Panc1 (cell line): Measurements from ENCODE around the gene ASB2. TPM values are rescaled to one million over a fixed set of nuclear protein-coding genes. Genes with fewer than 3 reads are reported as not detected.

Source experiments
- ATAC-seq: fragments of 200-7000 bp; cut with Tn5 transposase; 2 replicates; pipeline ENCODE4 v1.9.1; 2020; ENCODE audit warnings: mild to moderate bottlenecking, moderate library complexity
- Bru-seq: library from RNA; stranded (reverse); fragments of 400-500 nt; gene quantifications from one replicate; lab custom pipeline; 2021; lab: Mats Ljungman, UMichigan
- BruChase-seq, 2 experiments: library from RNA; stranded (reverse); fragments of 400-500 nt; gene quantifications; one replicate each; lab custom pipeline; 2021; lab: Mats Ljungman, UMichigan
- BruUV-seq: library from RNA; stranded (reverse); fragments of 400-500 nt; replicated peaks from 2 replicates; lab custom pipeline; 2021; lab: Mats Ljungman, UMichigan
- CTCF ChIA-PET: fragments of 300-600 bp; sonication (Branson Sonifier 250); formaldehyde crosslinking; loops from one replicate; lab custom pipeline; 2022; ENCODE audit warnings: antibody characterized with exemption; lab: Charles Lee
- POLR2A ChIA-PET: fragments of 300-600 bp; sonication (Branson Sonifier 250); formaldehyde crosslinking; loops from one replicate; lab custom pipeline; 2022; ENCODE audit warnings: antibody characterized with exemption; lab: Charles Lee
- DNase-seq: peaks from one replicate; pipeline ENCODE4 v3.0.0-alpha.2; 2010; ENCODE audit warnings: low read depth, low spot score
- H3K27ac ChIP-seq: 2 replicates; pipeline ENCODE4 v1.5.1; 2011; ENCODE audit warnings: mild to moderate bottlenecking, low read length, inconsistent platforms
- H3K27me3 ChIP-seq: fragments of 200-500 bp; sonication (Bioruptor generic); 2 replicates; pipeline ENCODE4 v1.6.0; 2014; ENCODE audit warnings: low read length, inconsistent platforms; ENCODE audit not compliant: control insufficient read depth, insufficient read depth
- H3K36me3 ChIP-seq: fragments of 200-500 bp; sonication (Bioruptor generic); 2 replicates; pipeline ENCODE4 v1.5.1; 2014; ENCODE audit warnings: inconsistent platforms, mild to moderate bottlenecking, low read length, moderate library complexity; ENCODE audit not compliant: control insufficient read depth, insufficient read depth
- H3K4me1 ChIP-seq: 2 replicates; pipeline ENCODE4 v1.5.1; 2011; ENCODE audit warnings: inconsistent platforms, mild to moderate bottlenecking, low read length, moderate library complexity; ENCODE audit not compliant: control insufficient read depth, insufficient read depth
- H3K4me3 ChIP-seq, 2 experiments: 2 replicates each; pipeline ENCODE4 v1.5.1; 2011 to 2012; ENCODE audit warnings: low read depth in 2 of 2, low read length in 2 of 2, mild to moderate bottlenecking in 2 of 2, inconsistent platforms in 1 of 2, moderate library complexity in 1 of 2
- H3K9me3 ChIP-seq: fragments of 200-500 bp; sonication (Bioruptor generic); 2 replicates; pipeline ENCODE4 v1.5.1; 2014; ENCODE audit warnings: low read depth, mild to moderate bottlenecking, inconsistent platforms, low read length, moderate library complexity; ENCODE audit not compliant: control insufficient read depth, insufficient read depth
- POLR2AphosphoS5 ChIP-seq: IDR thresholded peaks from 2 replicates; pipeline ENCODE4 v1.6.1; 2012; ENCODE audit warnings: mild to moderate bottlenecking, low read depth, low read length, moderate library complexity
- SIN3A ChIP-seq: IDR thresholded peaks from 2 replicates; pipeline ENCODE4 v1.6.1; 2012; ENCODE audit warnings: low read depth, mild to moderate bottlenecking, low read length, moderate library complexity, borderline replicate concordance; ENCODE audit not compliant: insufficient read depth
- TCF7L2 ChIP-seq: IDR thresholded peaks from 2 replicates; pipeline ENCODE4 v1.6.1; 2011; ENCODE audit warnings: mild to moderate bottlenecking, low read depth, low read length, inconsistent platforms
- in situ Hi-C: cut with HindIII; loops from 2 replicates; pipeline ENCODE4 v1.10.0; 2016; ENCODE audit warnings: low sequenced_read_pairs, low pct_unique_long_range_greater_than_20kb
- intact Hi-C: fragments of 100-400 bp; cut with micrococcal nuclease; formaldehyde crosslinking; loops from one replicate; pipeline ENCODE4 v1.10.0; 2022; ENCODE audit not compliant: unreplicated experiment
- long read RNA-seq: library from polyadenylated mRNA; unstranded; transcript quantifications from one replicate; pipeline ENCODE4 v2.0.0, GENCODE V29; 2021; ENCODE audit not compliant: unreplicated experiment
- polyA plus RNA-seq: library from polyadenylated mRNA; unstranded; fragments of >200 nt; gene quantifications from one replicate; pipeline ENCODE4 v1.2.1, GENCODE V29; 2012; ENCODE audit warnings: missing spikeins; ENCODE audit not compliant: insufficient read length
- total RNA-seq: library from RNA; stranded (reverse); gene quantifications from one replicate; pipeline ENCODE4 v1.2.1, GENCODE V29; 2021; ENCODE audit not compliant: unreplicated experiment
- TF ChIP-seq, protein P1 (sequence below), 2 experiments: IDR thresholded peaks; 2 replicates each; pipeline ENCODE4 v1.6.1; 2011 to 2012; ENCODE audit warnings: low read depth in 2 of 2, control low read depth in 1 of 2, low read length in 1 of 2, mild to moderate bottlenecking in 1 of 2, moderate library complexity in 1 of 2; ENCODE audit not compliant: insufficient read depth in 1 of 2
- TF ChIP-seq, protein P2 (sequence below): fragments of 450-650 bp; IDR thresholded peaks from 2 replicates; pipeline ENCODE4 v1.5.1; 2017; ENCODE audit warnings: mild to moderate bottlenecking

The ASB2 gene, protein sequence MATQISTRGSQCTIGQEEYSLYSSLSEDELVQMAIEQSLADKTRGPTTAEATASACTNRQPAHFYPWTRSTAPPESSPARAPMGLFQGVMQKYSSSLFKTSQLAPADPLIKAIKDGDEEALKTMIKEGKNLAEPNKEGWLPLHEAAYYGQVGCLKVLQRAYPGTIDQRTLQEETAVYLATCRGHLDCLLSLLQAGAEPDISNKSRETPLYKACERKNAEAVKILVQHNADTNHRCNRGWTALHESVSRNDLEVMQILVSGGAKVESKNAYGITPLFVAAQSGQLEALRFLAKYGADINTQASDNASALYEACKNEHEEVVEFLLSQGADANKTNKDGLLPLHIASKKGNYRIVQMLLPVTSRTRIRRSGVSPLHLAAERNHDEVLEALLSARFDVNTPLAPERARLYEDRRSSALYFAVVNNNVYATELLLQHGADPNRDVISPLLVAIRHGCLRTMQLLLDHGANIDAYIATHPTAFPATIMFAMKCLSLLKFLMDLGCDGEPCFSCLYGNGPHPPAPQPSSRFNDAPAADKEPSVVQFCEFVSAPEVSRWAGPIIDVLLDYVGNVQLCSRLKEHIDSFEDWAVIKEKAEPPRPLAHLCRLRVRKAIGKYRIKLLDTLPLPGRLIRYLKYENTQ
- total RNA-seq = 0.28 TPM
- 0.45 TPM for polyA plus RNA-seq
- percentile 15 among the genes with signal in this experiment for Bru-seq, nascent RNA
- percentile 7 among the genes with signal in this experiment for BruChase-seq, experiment 1, labeled RNA remaining after a 2-hour chase
- percentile 13 among the genes with signal in this experiment for BruChase-seq, experiment 2, labeled RNA remaining after a 6-hour chase
- long read RNA-seq = 0 reads

DNA sequence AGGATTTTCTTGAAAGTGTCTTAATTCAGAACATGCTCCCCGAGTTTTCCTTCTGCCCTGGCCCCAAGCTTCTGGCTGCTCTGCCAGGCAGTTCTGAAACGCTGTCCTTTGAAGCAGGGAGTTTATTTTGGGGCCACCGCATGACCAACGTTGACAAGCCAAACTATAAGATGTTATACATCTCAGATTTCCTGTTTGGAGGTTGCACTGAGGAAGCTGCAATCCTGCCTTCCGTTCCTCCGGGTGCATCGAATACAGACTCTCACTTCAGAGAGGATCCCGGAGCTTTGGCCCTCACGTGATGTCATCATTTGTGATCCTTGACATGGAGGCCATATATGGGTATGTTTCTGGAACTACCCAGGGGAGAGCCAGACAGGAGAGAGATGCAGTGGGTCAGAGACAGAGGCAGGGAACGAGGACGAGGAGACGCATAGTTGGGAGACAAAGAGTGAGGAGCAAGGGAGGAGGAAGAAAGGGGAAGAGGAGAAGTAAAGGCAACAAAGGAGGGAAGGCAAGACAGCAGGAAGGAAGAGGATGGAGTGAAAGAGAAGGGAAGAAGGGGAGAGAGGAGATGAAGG, at the start of gene ASB2:
Gene ASB2, minus strand, starts transcription at position 94 of the 581 bp plus-strand sequence. CDS start 12,031 bp downstream, outside the sequence.
- H3K27me3 ChIP-seq = no peaks in the 10 kb centered on the region
- H3K4me1 ChIP-seq = no peaks in the 10 kb centered on the region
- H3K36me3 ChIP-seq = no peaks in the 10 kb centered on the region
- CTCF ChIA-PET = no interaction called here
- no peaks in the 10 kb centered on the region for H3K9me3 ChIP-seq
- POLR2A ChIA-PET = no interaction called here
- DNase-seq = no peak
- no peak within 1 kb of the TSS for H3K4me3 ChIP-seq
- no TSS peak for BruUV-seq
- intact Hi-C loops = no loop called here
- H3K27ac ChIP-seq = no peak within 1 kb of the TSS
- no peak for ATAC-seq
- in situ Hi-C loops = no loop called here
- TF ChIP-seq, protein P1, sequence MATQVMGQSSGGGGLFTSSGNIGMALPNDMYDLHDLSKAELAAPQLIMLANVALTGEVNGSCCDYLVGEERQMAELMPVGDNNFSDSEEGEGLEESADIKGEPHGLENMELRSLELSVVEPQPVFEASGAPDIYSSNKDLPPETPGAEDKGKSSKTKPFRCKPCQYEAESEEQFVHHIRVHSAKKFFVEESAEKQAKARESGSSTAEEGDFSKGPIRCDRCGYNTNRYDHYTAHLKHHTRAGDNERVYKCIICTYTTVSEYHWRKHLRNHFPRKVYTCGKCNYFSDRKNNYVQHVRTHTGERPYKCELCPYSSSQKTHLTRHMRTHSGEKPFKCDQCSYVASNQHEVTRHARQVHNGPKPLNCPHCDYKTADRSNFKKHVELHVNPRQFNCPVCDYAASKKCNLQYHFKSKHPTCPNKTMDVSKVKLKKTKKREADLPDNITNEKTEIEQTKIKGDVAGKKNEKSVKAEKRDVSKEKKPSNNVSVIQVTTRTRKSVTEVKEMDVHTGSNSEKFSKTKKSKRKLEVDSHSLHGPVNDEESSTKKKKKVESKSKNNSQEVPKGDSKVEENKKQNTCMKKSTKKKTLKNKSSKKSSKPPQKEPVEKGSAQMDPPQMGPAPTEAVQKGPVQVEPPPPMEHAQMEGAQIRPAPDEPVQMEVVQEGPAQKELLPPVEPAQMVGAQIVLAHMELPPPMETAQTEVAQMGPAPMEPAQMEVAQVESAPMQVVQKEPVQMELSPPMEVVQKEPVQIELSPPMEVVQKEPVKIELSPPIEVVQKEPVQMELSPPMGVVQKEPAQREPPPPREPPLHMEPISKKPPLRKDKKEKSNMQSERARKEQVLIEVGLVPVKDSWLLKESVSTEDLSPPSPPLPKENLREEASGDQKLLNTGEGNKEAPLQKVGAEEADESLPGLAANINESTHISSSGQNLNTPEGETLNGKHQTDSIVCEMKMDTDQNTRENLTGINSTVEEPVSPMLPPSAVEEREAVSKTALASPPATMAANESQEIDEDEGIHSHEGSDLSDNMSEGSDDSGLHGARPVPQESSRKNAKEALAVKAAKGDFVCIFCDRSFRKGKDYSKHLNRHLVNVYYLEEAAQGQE (IDR thresholded peaks at IDR 0.05; ENCODE audit: insufficient read depth in 1 of 2, low read depth in 2 of 2, low read length in 1 of 2) = no peak
- TF ChIP-seq SIN3A = no peak

DNA sequence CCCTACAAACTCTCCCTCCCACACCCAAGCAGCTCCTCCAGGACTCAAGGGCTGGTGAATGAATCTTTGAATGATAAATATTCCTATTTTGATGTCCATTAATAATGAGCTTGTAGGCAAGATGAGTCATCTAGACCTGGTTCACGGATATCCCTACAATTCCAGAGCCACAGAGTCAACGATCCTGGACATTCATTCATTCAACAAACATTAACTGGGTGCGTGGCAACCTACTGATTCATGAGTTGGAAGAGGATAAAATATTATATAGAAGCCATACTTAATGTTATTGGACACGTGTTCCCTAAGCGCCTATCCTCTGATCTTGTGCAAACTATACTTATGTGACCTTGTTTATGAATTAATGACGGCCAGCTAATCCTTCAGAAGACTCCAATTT, 49.4 kb upstream of the ASB2 start:
- Histone ChIP-seq H3K9me3 (no peaks in the 10 kb centered on the region), H3K4me1 (peaks cover 20% of the 10 kb centered on the region), H3K27ac (peak overlapping the region; percentile 61; the same call in 1 of the 2 replicates), H3K36me3 (no peaks in the 10 kb centered on the region), H3K4me3 (peak overlapping the region; percentile 43 to 50), H3K27me3 (no peaks in the 10 kb centered on the region)
- BruUV-seq = no TSS peak
- intact Hi-C loops = no loop called here
- POLR2A ChIA-PET = interaction anchor here (0.7 kb wide), 1 partner anchor 137 kb away, joined by 3 read pairs; no protein-coding TSS in a partner anchor
- CTCF ChIA-PET = interaction anchor here (0.7 to 1.1 kb wide), 2 partner anchors 11 to 59 kb away, joined by 3 to 5 read pairs; no protein-coding TSS in a partner anchor
- ATAC-seq = peak; percentile 1; the same call in 1 of the 2 replicates
- no peak for TF ChIP-seq POLR2AphosphoS5
- in situ Hi-C loops = no loop called here
- DNase-seq = no peak

DNA sequence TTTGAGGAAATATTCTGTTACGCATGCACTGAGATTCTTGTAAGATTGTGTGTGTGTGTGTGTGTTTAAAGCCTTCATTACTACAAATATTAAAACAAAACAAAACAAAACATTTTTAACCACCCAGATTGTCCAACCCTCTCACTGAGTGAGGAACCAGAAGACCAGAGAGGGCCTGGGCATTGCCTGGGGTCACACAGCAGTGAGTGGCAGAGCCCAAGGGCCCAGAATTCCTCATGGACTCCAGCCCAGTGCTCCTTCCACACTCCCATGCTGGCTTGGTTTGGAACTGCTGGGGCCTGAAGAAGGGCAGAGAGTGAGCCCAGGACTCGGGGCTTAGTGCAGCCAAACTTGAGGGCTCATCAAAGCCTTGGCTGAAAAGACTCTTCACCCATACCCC, 48.2 kb upstream of the ASB2 start:
- no TSS peak for BruUV-seq
- intact Hi-C loops (no loop called here), in situ Hi-C loops (no loop called here)
- TF ChIP-seq SIN3A (no peak), TCF7L2 (no peak), POLR2AphosphoS5 (no peak)
- TF ChIP-seq, protein P1 (IDR thresholded peaks at IDR 0.05; ENCODE audit: insufficient read depth in 1 of 2, low read depth in 2 of 2, low read length in 1 of 2) = no peak
- TF ChIP-seq, protein P2, sequence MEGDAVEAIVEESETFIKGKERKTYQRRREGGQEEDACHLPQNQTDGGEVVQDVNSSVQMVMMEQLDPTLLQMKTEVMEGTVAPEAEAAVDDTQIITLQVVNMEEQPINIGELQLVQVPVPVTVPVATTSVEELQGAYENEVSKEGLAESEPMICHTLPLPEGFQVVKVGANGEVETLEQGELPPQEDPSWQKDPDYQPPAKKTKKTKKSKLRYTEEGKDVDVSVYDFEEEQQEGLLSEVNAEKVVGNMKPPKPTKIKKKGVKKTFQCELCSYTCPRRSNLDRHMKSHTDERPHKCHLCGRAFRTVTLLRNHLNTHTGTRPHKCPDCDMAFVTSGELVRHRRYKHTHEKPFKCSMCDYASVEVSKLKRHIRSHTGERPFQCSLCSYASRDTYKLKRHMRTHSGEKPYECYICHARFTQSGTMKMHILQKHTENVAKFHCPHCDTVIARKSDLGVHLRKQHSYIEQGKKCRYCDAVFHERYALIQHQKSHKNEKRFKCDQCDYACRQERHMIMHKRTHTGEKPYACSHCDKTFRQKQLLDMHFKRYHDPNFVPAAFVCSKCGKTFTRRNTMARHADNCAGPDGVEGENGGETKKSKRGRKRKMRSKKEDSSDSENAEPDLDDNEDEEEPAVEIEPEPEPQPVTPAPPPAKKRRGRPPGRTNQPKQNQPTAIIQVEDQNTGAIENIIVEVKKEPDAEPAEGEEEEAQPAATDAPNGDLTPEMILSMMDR = no peak
- ATAC-seq = no peak
- no peak for DNase-seq
- Histone ChIP-seq H3K27ac (no peak overlapping the region), H3K9me3 (no peaks in the 10 kb centered on the region), H3K36me3 (no peaks in the 10 kb centered on the region), H3K4me1 (peaks cover 20% of the 10 kb centered on the region), H3K4me3 (no peak overlapping the region), H3K27me3 (no peaks in the 10 kb centered on the region)
- ChIA-PET CTCF (no interaction called here), POLR2A (no interaction called here)
